ENCODE results near the gene CFAP97D2.

GRCh38 chr13:114219392-114219791 lies 40.3 kb downstream of the CFAP97D2 start:
- TF ChIP-seq, protein P1, sequence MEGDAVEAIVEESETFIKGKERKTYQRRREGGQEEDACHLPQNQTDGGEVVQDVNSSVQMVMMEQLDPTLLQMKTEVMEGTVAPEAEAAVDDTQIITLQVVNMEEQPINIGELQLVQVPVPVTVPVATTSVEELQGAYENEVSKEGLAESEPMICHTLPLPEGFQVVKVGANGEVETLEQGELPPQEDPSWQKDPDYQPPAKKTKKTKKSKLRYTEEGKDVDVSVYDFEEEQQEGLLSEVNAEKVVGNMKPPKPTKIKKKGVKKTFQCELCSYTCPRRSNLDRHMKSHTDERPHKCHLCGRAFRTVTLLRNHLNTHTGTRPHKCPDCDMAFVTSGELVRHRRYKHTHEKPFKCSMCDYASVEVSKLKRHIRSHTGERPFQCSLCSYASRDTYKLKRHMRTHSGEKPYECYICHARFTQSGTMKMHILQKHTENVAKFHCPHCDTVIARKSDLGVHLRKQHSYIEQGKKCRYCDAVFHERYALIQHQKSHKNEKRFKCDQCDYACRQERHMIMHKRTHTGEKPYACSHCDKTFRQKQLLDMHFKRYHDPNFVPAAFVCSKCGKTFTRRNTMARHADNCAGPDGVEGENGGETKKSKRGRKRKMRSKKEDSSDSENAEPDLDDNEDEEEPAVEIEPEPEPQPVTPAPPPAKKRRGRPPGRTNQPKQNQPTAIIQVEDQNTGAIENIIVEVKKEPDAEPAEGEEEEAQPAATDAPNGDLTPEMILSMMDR (IDR thresholded peaks at IDR 0.05): no peak
- TF ChIP-seq POLR2A (IDR thresholded peaks at IDR 0.05) (no peak), EP300 (IDR thresholded peaks at IDR 0.05) (no peak)
